IMR-90 (cell line): ENCODE results near the gene BATF2.

ENCODE experiments used
- BHLHE40 ChIP-seq: fragments of 150-350 bp; IDR thresholded peaks from 2 replicates; pipeline ENCODE4 v1.6.1; 2016; ENCODE audit warnings: mild to moderate bottlenecking, low read depth, low read length
- CEBPB ChIP-seq: IDR thresholded peaks from 2 replicates; pipeline ENCODE4 v1.6.1; 2012; ENCODE audit warnings: low read depth, low read length, improper control_type of control experiment
- CHD1 ChIP-seq: IDR thresholded peaks from 2 replicates; pipeline ENCODE4 v1.6.1; 2012; ENCODE audit warnings: low read depth, low read length, improper control_type of control experiment
- CTCF ChIP-seq: conservative IDR thresholded peaks from 2 replicates; pipeline ENCODE4 v1.5.1; 2012; ENCODE audit warnings: mild to moderate bottlenecking, low read depth, low read length, improper control_type of control experiment
- ELK1 ChIP-seq: fragments of 150-350 bp; IDR thresholded peaks from 2 replicates; pipeline ENCODE4 v1.6.1; 2016; ENCODE audit warnings: low read depth, mild to moderate bottlenecking, low read length, moderate library complexity, borderline replicate concordance
- MAFK ChIP-seq: IDR thresholded peaks from 2 replicates; pipeline ENCODE4 v1.6.1; 2012; ENCODE audit warnings: low read depth, low read length, improper control_type of control experiment
- MAZ ChIP-seq: IDR thresholded peaks from 2 replicates; pipeline ENCODE4 v1.6.1; 2012; ENCODE audit warnings: low read depth, mild to moderate bottlenecking, low read length, improper control_type of control experiment, moderate library complexity, borderline replicate concordance
- MXI1 ChIP-seq: IDR thresholded peaks from 2 replicates; pipeline ENCODE4 v1.6.1; 2012; ENCODE audit warnings: low read depth, mild to moderate bottlenecking, low read length, moderate library complexity, borderline replicate concordance
- POLR2A ChIP-seq: IDR thresholded peaks from 2 replicates; pipeline ENCODE4 v1.6.1; 2012; ENCODE audit warnings: mild to moderate bottlenecking, low read depth, low read length
- RAD21 ChIP-seq: IDR thresholded peaks from 2 replicates; pipeline ENCODE4 v1.6.1; 2012; ENCODE audit warnings: low read length, improper control_type of control experiment
- RCOR1 ChIP-seq: IDR thresholded peaks from 2 replicates; pipeline ENCODE4 v1.6.1; 2012; ENCODE audit warnings: mild to moderate bottlenecking, low read length, improper control_type of control experiment; ENCODE audit not compliant: insufficient replicate concordance
- RFX5 ChIP-seq: IDR thresholded peaks from 2 replicates; pipeline ENCODE4 v1.8.0; 2012; ENCODE audit warnings: low read depth, mild to moderate bottlenecking, low read length, moderate library complexity
- SMC3 ChIP-seq: fragments of 150-350 bp; IDR thresholded peaks from 2 replicates; pipeline ENCODE4 v1.6.1; 2016; ENCODE audit warnings: low read depth, mild to moderate bottlenecking, antibody characterized with exemption, low read length, moderate library complexity

- TF ChIP-seq POLR2A (no peak), RAD21 (no peak), CTCF (no peak), CEBPB (no peak), SMC3 (no peak), RFX5 (no peak), MAFK (no peak), ELK1 (no peak), MAZ (no peak), RCOR1 (no peak), MXI1 (no peak), BHLHE40 (no peak), CHD1 (no peak)
Measured at GRCh38 chr11:64987998-64988854, 8.5 kb downstream of the BATF2 start.
